MM.1S (cell line): ENCODE measurements around the gene TMEM245.
"Not testable (repeated sequence)": the region's sequence is repeated elsewhere in the genome, so short reads cannot be mapped to it uniquely, and the experiment has no call there.

Experiments used
- DNase-seq: peaks from one replicate; pipeline ENCODE4 v3.0.0-alpha.2; 2015
- H2AFZ ChIP-seq: fragments of 300-600 bp; sonication (generic); 2 replicates; pipeline ENCODE4 v1.6.0; 2016; ENCODE audit warnings: antibody characterized with exemption, low read length
- H3F3A ChIP-seq: fragments of 300-600 bp; sonication (generic); 2 replicates; pipeline ENCODE4 v1.6.1; 2016; ENCODE audit warnings: mild to moderate bottlenecking, antibody characterized with exemption, low read length, moderate library complexity, mixed read lengths; ENCODE audit not compliant: insufficient read depth
- H3K27ac ChIP-seq: fragments of 300-600 bp; sonication (generic); 2 replicates; pipeline ENCODE4 v1.5.1; 2016; ENCODE audit warnings: mild to moderate bottlenecking, low read length
- H3K27me3 ChIP-seq: fragments of 300-600 bp; sonication (generic); replicated peaks from 2 replicates; pipeline ENCODE4 v1.6.0; 2016; ENCODE audit warnings: low read length; ENCODE audit not compliant: insufficient read depth
- H3K36me3 ChIP-seq: fragments of 300-600 bp; sonication (generic); replicated peaks from 2 replicates; pipeline ENCODE4 v1.6.1; 2016; ENCODE audit warnings: mild to moderate bottlenecking, low read length, mixed read lengths; ENCODE audit not compliant: insufficient read depth
- H3K4me1 ChIP-seq: fragments of 300-600 bp; sonication (generic); 2 replicates; pipeline ENCODE4 v1.6.1; 2016; ENCODE audit warnings: low read length, mixed read lengths
- H3K4me2 ChIP-seq: fragments of 300-600 bp; sonication (generic); 2 replicates; pipeline ENCODE4 v1.6.0; 2016; ENCODE audit warnings: low read depth, low read length
- H3K4me3 ChIP-seq: fragments of 300-600 bp; sonication (generic); 2 replicates; pipeline ENCODE4 v1.5.1; 2016; ENCODE audit warnings: low read length, mixed read lengths
- H3K79me2 ChIP-seq: fragments of 300-600 bp; sonication (generic); 2 replicates; pipeline ENCODE4 v1.6.1; 2016; ENCODE audit warnings: mixed run types, low read length, mixed read lengths
- H3K9ac ChIP-seq: fragments of 300-600 bp; sonication (generic); 2 replicates; pipeline ENCODE4 v1.6.1; 2016; ENCODE audit warnings: low read length, mixed read lengths
- H3K9me2 ChIP-seq: fragments of 300-600 bp; sonication (generic); replicated peaks from 2 replicates; pipeline ENCODE4 v1.6.1; 2016; ENCODE audit warnings: mild to moderate bottlenecking, low read length, mixed read lengths; ENCODE audit not compliant: insufficient read depth
- H3K9me3 ChIP-seq: fragments of 300-600 bp; sonication (generic); replicated peaks from 2 replicates; pipeline ENCODE4 v1.6.1; 2016; ENCODE audit warnings: mild to moderate bottlenecking, low read length, mixed read lengths; ENCODE audit not compliant: insufficient read depth
- H4K20me1 ChIP-seq: fragments of 300-600 bp; sonication (generic); 2 replicates; pipeline ENCODE4 v1.6.1; 2016; ENCODE audit warnings: mild to moderate bottlenecking, low read length, moderate library complexity, mixed read lengths; ENCODE audit not compliant: insufficient read depth
- CTCF ChIP-seq: fragments of 300-600 bp; sonication (generic); IDR thresholded peaks from 2 replicates; pipeline ENCODE4 v1.5.1; 2016; ENCODE audit warnings: antibody characterized with exemption, low read length, mixed read lengths
- EZH2 ChIP-seq: fragments of 300-600 bp; sonication (generic); optimal IDR thresholded peaks from 2 replicates; pipeline ENCODE3; 2017; ENCODE audit warnings: low read depth, mild to moderate bottlenecking, antibody characterized with exemption, low read length, mixed read lengths
- EZH2phosphoT487 ChIP-seq: fragments of 300-600 bp; sonication (generic); IDR thresholded peaks from 2 replicates; pipeline ENCODE4 v1.6.1; 2018; ENCODE audit warnings: antibody characterized with exemption, low read length

TMEM245 gene

GRCh38 chr9:109064963-109065702, 54.6 kb downstream of the TMEM245 start:
- no peak overlapping the region for H3K27ac ChIP-seq
- H3F3A ChIP-seq, result no peaks in the 10 kb centered on the region
- no peaks in the 10 kb centered on the region for H3K79me2 ChIP-seq
- no peaks in the 10 kb centered on the region; the same call in 1 of the 2 replicates for H3K36me3 ChIP-seq
- DNase-seq, result no peak
- H3K27me3 ChIP-seq, result no peaks in the 10 kb centered on the region
- H3K9ac ChIP-seq, result no peak overlapping the region
- H4K20me1 ChIP-seq, result no peaks in the 10 kb centered on the region
- H3K9me2 ChIP-seq, result no peaks in the 10 kb centered on the region
- no peak overlapping the region for H3K4me3 ChIP-seq
- no peaks in the 10 kb centered on the region for H3K9me3 ChIP-seq
- no peak overlapping the region for H2AFZ ChIP-seq
- H3K4me2 ChIP-seq, result no peak overlapping the region
- no peak for TF ChIP-seq CTCF
- no peak for TF ChIP-seq EZH2phosphoT487
- TF ChIP-seq EZH2, result no peak
- no peaks in the 10 kb centered on the region for H3K4me1 ChIP-seq

- H3K4me1 ChIP-seq, result no peaks in the 10 kb centered on the region
- H3K4me2 ChIP-seq, result no peak overlapping the region
- no peaks in the 10 kb centered on the region for H4K20me1 ChIP-seq
- no peak overlapping the region for H2AFZ ChIP-seq
- no peak overlapping the region for H3K4me3 ChIP-seq
- no peaks in the 10 kb centered on the region for H3K27me3 ChIP-seq
- no peak overlapping the region for H3K27ac ChIP-seq
- H3K9ac ChIP-seq, result no peak overlapping the region
- no peak for TF ChIP-seq EZH2
- no peak for TF ChIP-seq CTCF
- TF ChIP-seq EZH2phosphoT487, result no peak
- no peak for DNase-seq
- H3F3A ChIP-seq, result no peaks in the 10 kb centered on the region
- no peaks in the 10 kb centered on the region for H3K9me3 ChIP-seq
- no peaks in the 10 kb centered on the region; the same call in 1 of the 2 replicates for H3K36me3 ChIP-seq
- no peaks in the 10 kb centered on the region for H3K79me2 ChIP-seq
- no peaks in the 10 kb centered on the region for H3K9me2 ChIP-seq
Measured at GRCh38 chr9:109063760-109064159, 56.0 kb downstream of the TMEM245 start.

DNA sequence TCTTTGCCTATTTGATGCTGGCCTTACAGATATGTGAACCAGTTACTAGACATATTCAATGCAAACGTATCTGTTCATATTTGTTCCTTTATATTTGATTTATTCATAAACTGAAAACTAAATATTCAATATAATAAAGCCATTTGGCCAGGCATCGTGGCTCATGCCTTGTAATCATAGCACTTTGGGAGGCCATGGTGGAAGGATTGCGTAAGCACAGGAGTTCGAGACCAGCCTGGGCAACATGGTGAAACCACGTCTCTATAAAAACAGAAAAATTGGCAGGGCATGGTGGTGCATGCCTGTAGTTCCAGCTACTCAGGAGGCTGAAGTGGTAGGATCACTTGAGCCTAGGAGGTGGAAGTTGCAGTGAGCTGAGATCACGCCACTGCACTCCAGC, 57.2 kb downstream of the TMEM245 start:
- no peaks in the 10 kb centered on the region for H3F3A ChIP-seq
- H2AFZ ChIP-seq, result no peak overlapping the region
- no peaks in the 10 kb centered on the region for H3K9me2 ChIP-seq
- TF ChIP-seq EZH2, result no peak
- no peak overlapping the region for H3K27ac ChIP-seq
- no peaks in the 10 kb centered on the region for H3K4me1 ChIP-seq
- no peaks in the 10 kb centered on the region for H3K27me3 ChIP-seq
- no peak for DNase-seq
- H3K9ac ChIP-seq, result no peak overlapping the region
- H3K4me2 ChIP-seq, result no peak overlapping the region
- no peak overlapping the region for H3K4me3 ChIP-seq
- no peaks in the 10 kb centered on the region for H4K20me1 ChIP-seq
- no peaks in the 10 kb centered on the region for H3K9me3 ChIP-seq
- no peaks in the 10 kb centered on the region for H3K36me3 ChIP-seq
- H3K79me2 ChIP-seq, result no peaks in the 10 kb centered on the region

DNA sequence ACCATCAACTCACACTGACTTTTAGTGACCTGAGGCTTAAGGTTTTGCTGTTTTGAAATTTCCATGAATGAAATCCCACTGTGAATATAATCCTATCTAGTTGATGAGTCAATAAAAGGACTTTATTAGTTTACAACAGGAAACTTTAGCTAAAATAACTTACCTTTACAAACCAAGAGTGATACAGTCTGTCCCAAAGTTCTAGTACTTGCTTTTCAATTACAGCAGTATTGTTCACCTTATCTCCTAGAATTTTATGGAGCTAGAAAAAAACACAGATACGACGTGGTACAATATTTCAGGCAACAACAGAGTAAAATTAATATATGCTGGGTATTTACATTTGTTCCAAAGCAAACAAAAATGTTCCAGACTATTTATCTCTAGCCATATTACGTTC, 59.6 kb downstream of the TMEM245 start:
- Histone ChIP-seq H3K27ac (no peak overlapping the region), H3K9ac (no peak overlapping the region), H3K4me2 (no peak overlapping the region), H3K4me3 (no peak overlapping the region), H3K79me2 (no peaks in the 10 kb centered on the region), H2AFZ (no peak overlapping the region), H3K9me3 (no peaks in the 10 kb centered on the region), H3K4me1 (no peaks in the 10 kb centered on the region), H3F3A (no peaks in the 10 kb centered on the region), H3K9me2 (no peaks in the 10 kb centered on the region), H3K27me3 (no peaks in the 10 kb centered on the region), H4K20me1 (no peaks in the 10 kb centered on the region), H3K36me3 (no peaks in the 10 kb centered on the region)
- DNase-seq, result no peak
- TF ChIP-seq CTCF (no peak), EZH2phosphoT487 (no peak), EZH2 (no peak)

DNA sequence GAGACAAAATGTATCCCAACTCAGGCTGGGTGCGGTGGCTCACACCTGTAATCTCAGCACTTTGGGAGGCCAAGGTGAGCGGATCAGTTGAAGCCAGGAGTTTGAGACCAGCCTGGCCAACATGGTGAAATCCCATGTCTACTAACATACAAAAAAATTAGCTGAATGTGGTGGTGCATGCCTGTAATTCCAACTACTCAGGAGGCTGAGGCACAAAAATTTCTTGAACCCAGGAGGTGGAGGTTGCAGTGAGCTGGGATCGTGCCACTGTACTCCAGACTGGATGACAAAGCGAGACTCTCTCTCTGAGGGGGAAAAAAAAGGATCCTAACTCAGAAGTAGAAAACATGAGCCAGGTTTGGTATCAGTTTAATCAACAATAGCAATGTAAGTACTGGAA, 66.6 kb downstream of the TMEM245 start:
- not testable (repeated sequence) for H2AFZ ChIP-seq, H3K27me3 ChIP-seq, H3F3A ChIP-seq, H3K9me3 ChIP-seq, H3K79me2 ChIP-seq, H3K9me2 ChIP-seq, H3K4me1 ChIP-seq, H3K27ac ChIP-seq, H3K36me3 ChIP-seq, H3K4me3 ChIP-seq, DNase-seq, H3K4me2 ChIP-seq, H4K20me1 ChIP-seq, H3K9ac ChIP-seq
